Epithelial cell of proximal tubule (primary cell): Measurements from ENCODE around the gene PCNA. TPM values are rescaled to one million over a fixed set of nuclear protein-coding genes. Genes with fewer than 3 reads are reported as not detected.

Source experiments
- DNase-seq: peaks from one replicate; pipeline ENCODE4 v3.0.0-alpha.2; 2011; ENCODE audit warnings: low read depth
- H3K4me3 ChIP-seq: 2 replicates; pipeline ENCODE4 v1.5.1; 2011; ENCODE audit warnings: low read depth, mild to moderate bottlenecking, low read length
- CTCF ChIP-seq: conservative IDR thresholded peaks from 2 replicates; pipeline ENCODE4 v1.5.1; 2012; ENCODE audit warnings: low read depth, mild to moderate bottlenecking, low read length
- total RNA-seq: library from RNA; depleted of rRNA; stranded (reverse); fragments of >200 nt; gene quantifications from 2 replicates; pipeline ENCODE4 v1.2.3, GENCODE V29; 2015

PCNA gene
- total RNA-seq, 1 donor from 2014 or later, result 327 TPM

- TF ChIP-seq CTCF, result no peak
- DNase-seq, result no peak
- H3K4me3 ChIP-seq, result no peak overlapping the region
Measured at GRCh38 chr20:5149892-5150225, 30.1 kb upstream of the PCNA start.

- DNase-seq, result no peak
- no peak for TF ChIP-seq CTCF
- no peak overlapping the region for H3K4me3 ChIP-seq
Measured at GRCh38 chr20:5148581-5148980, 28.8 kb upstream of the PCNA start.

- TF ChIP-seq CTCF, result no peak
- H3K4me3 ChIP-seq, result no peak overlapping the region
- DNase-seq, result no peak
Measured at GRCh38 chr20:5146871-5147592, 27.3 kb upstream of the PCNA start.

GRCh38 chr20:5146099-5146668 is 26.4 kb upstream of the PCNA start:
- no peak for DNase-seq
- no peak overlapping the region for H3K4me3 ChIP-seq
- no peak for TF ChIP-seq CTCF

GRCh38 chr20:5145365-5146098 is 25.8 kb upstream of the PCNA start:
- H3K4me3 ChIP-seq, result no peak overlapping the region

GRCh38 chr20:5143851-5144250 is 24.1 kb upstream of the PCNA start:
- DNase-seq, result no peak
- no peak for TF ChIP-seq CTCF
- H3K4me3 ChIP-seq, result no peak overlapping the region

More at GRCh38 chr20:5145365-5146098, 25.8 kb upstream of the PCNA start:
- no peak for TF ChIP-seq CTCF
- DNase-seq, result no peak
